Measurements from ENCODE around the gene PTPN21.
"Not testable (repeated sequence)": the region's sequence is repeated elsewhere in the genome, so short reads cannot be mapped to it uniquely, and the experiment has no call there.

Gene PTPN21

GRCh38 chr14:88551094-88551870, 3.5 kb downstream of the PTPN21 start:
- no peak for DNase-seq

GRCh38 chr14:88550078-88550477, 4.7 kb downstream of the PTPN21 start:
- no peak for DNase-seq

GRCh38 chr14:88547386-88547780, 7.4 kb downstream of the PTPN21 start:
- no peak for DNase-seq

GRCh38 chr14:88546621-88547385, 8.0 kb downstream of the PTPN21 start:
- no peak for DNase-seq

- DNase-seq: no peak
These were observed 9.6 kb downstream of the PTPN21 start for GRCh38 chr14:88545256-88545655.

GRCh38 chr14:88542857-88543795, 11.7 kb downstream of the PTPN21 start:
- no peak for DNase-seq

- no peak for DNase-seq
These were observed 13.5 kb downstream of the PTPN21 start for GRCh38 chr14:88541324-88541723.

GRCh38 chr14:88535813-88536212, 19.0 kb downstream of the PTPN21 start:
- DNase-seq: no peak

GRCh38 chr14:88535149-88535548, 19.7 kb downstream of the PTPN21 start:
- DNase-seq: no peak

GRCh38 chr14:88533064-88533602, 21.7 kb downstream of the PTPN21 start:
- DNase-seq: no peak

GRCh38 chr14:88529889-88530288, 24.9 kb downstream of the PTPN21 start:
- DNase-seq: not testable (repeated sequence)

GRCh38 chr14:88522393-88522792, 32.4 kb downstream of the PTPN21 start:
- no peak for DNase-seq

- no peak for DNase-seq
These were observed 33.0 kb downstream of the PTPN21 start for GRCh38 chr14:88521818-88522217.

GRCh38 chr14:88519907-88520306, 34.9 kb downstream of the PTPN21 start:
- no peak for DNase-seq

- no peak for DNase-seq
These were observed 36.0 kb downstream of the PTPN21 start for GRCh38 chr14:88518592-88519512.

- DNase-seq: no peak
These were observed 37.9 kb downstream of the PTPN21 start for GRCh38 chr14:88516861-88517357.

GRCh38 chr14:88515499-88516221, 39.1 kb downstream of the PTPN21 start:
- DNase-seq: no peak

GRCh38 chr14:88507208-88507607, 47.6 kb downstream of the PTPN21 start:
- no peak for DNase-seq

GRCh38 chr14:88505621-88506020, 49.2 kb downstream of the PTPN21 start:
- no peak for DNase-seq

- no peak for DNase-seq
These were observed 50.2 kb downstream of the PTPN21 start for GRCh38 chr14:88504602-88505001.
